ENCODE results near the gene ULBP1. TPM values are rescaled to one million over a fixed set of nuclear protein-coding genes. Genes with fewer than 3 reads are reported as not detected.

Gene ULBP1
- total RNA-seq, 1 experiment from 2014 or later = 3.1 TPM

- Histone ChIP-seq H3K4me1 (ENCODE audit: control insufficient read depth, insufficient read depth, low read length) (0 out of 2 replicates have a peak, but pooled peaks cover 3% of the 10 kb centered on the region), H3K36me3 (ENCODE audit: control insufficient read depth, insufficient read depth, low read length) (no peaks in the 10 kb centered on the region), H3K27ac (ENCODE audit: low read length) (no peak overlapping the region), H3K9me3 (ENCODE audit: control insufficient read depth, insufficient read depth, low read depth, low read length) (no peaks in the 10 kb centered on the region), H3K27me3 (ENCODE audit: control insufficient read depth, insufficient read depth, low read length) (0 out of 2 replicates have a peak, but pooled peaks cover 3% of the 10 kb centered on the region), H3K4me3 (ENCODE audit: low read depth in 2 of 2, low read length in 2 of 2) (no peak overlapping the region)
- ChIA-PET CTCF (interaction anchor here (1.2 kb wide), 1 partner anchor 86 kb away, joined by 4 read pairs; no protein-coding TSS in a partner anchor), POLR2A (no interaction called here)
- no TSS peak for BruUV-seq (replicated peaks)
- ATAC-seq (no peak), DNase-seq (ENCODE audit: low read depth, low spot score) (no peak)
- intact Hi-C loops (cut with micrococcal nuclease; ENCODE audit: unreplicated experiment) (loop anchor here (10.0 kb wide), 1 partner anchor 60 kb away; the partner anchor contains the start of gene LRP11), in situ Hi-C loops (cut with HindIII; ENCODE audit: low pct_unique_long_range_greater_than_20kb, low sequenced_read_pairs) (no loop called here)
- TF ChIP-seq, protein P1, sequence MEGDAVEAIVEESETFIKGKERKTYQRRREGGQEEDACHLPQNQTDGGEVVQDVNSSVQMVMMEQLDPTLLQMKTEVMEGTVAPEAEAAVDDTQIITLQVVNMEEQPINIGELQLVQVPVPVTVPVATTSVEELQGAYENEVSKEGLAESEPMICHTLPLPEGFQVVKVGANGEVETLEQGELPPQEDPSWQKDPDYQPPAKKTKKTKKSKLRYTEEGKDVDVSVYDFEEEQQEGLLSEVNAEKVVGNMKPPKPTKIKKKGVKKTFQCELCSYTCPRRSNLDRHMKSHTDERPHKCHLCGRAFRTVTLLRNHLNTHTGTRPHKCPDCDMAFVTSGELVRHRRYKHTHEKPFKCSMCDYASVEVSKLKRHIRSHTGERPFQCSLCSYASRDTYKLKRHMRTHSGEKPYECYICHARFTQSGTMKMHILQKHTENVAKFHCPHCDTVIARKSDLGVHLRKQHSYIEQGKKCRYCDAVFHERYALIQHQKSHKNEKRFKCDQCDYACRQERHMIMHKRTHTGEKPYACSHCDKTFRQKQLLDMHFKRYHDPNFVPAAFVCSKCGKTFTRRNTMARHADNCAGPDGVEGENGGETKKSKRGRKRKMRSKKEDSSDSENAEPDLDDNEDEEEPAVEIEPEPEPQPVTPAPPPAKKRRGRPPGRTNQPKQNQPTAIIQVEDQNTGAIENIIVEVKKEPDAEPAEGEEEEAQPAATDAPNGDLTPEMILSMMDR (IDR thresholded peaks at IDR 0.05) = no peak
- TF ChIP-seq POLR2AphosphoS5 (IDR thresholded peaks at IDR 0.05; ENCODE audit: low read depth, low read length) (no peak), TCF7L2 (IDR thresholded peaks at IDR 0.05; ENCODE audit: low read depth, low read length) (no peak), REST (IDR thresholded peaks at IDR 0.05; ENCODE audit: insufficient read depth in 1 of 2, low read depth in 2 of 2, low read length in 1 of 2) (no peak), SIN3A (IDR thresholded peaks at IDR 0.05; ENCODE audit: borderline replicate concordance, insufficient read depth, low read depth, low read length) (no peak)
Observed at GRCh38 chr6:149924206-149924932, 39.4 kb upstream of the ULBP1 start.

DNA sequence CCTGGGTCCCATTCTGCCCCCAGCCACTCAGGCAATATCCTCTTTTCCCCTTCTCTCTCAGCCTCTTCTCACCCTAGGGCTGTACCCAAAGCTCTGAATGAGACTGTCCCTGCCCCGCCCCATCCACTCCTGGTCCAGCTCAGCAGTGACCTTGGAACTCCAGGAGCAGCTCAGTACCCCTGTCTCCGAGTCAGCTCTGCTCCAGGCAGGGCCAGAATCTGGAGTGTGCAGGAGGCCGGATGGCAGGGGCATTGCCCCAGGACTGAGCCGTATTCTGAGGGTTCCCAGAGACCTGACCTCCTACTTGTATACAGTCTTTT is 38.9 kb upstream of the ULBP1 start:
- TF ChIP-seq SIN3A (IDR thresholded peaks at IDR 0.05; ENCODE audit: borderline replicate concordance, insufficient read depth, low read depth, low read length) (no peak), TCF7L2 (IDR thresholded peaks at IDR 0.05; ENCODE audit: low read depth, low read length) (no peak), POLR2AphosphoS5 (IDR thresholded peaks at IDR 0.05; ENCODE audit: low read depth, low read length) (no peak)
- TF ChIP-seq, protein P1 (IDR thresholded peaks at IDR 0.05) = no peak
- CTCF ChIA-PET = interaction anchor here (1.2 kb wide), 1 partner anchor 86 kb away, joined by 4 read pairs; no protein-coding TSS in a partner anchor
- Histone ChIP-seq H3K36me3 (ENCODE audit: control insufficient read depth, insufficient read depth, low read length) (no peaks in the 10 kb centered on the region), H3K4me3 (ENCODE audit: low read depth in 2 of 2, low read length in 2 of 2) (no peak overlapping the region; a peak in 1 of 4 replicates), H3K27ac (ENCODE audit: low read length) (no peak overlapping the region), H3K27me3 (ENCODE audit: control insufficient read depth, insufficient read depth, low read length) (0 out of 2 replicates have a peak, but pooled peaks cover 3% of the 10 kb centered on the region), H3K4me1 (ENCODE audit: control insufficient read depth, insufficient read depth, low read length) (0 out of 2 replicates have a peak, but pooled peaks cover 3% of the 10 kb centered on the region), H3K9me3 (ENCODE audit: control insufficient read depth, insufficient read depth, low read depth, low read length) (no peaks in the 10 kb centered on the region)
- ATAC-seq (no peak), DNase-seq (ENCODE audit: low read depth, low spot score) (no peak)
- BruUV-seq (replicated peaks) = no TSS peak
- intact Hi-C loops (cut with micrococcal nuclease; ENCODE audit: unreplicated experiment) = loop anchor here (10.0 kb wide), 1 partner anchor 60 kb away; the partner anchor contains the start of gene LRP11
- in situ Hi-C loops (cut with HindIII; ENCODE audit: low pct_unique_long_range_greater_than_20kb, low sequenced_read_pairs) = no loop called here
- POLR2A ChIA-PET = no interaction called here
